Mammary epithelial cell (primary cell): Measurements from ENCODE around the gene RALGPS1.

Source experiments
- EZH2 ChIP-seq: IDR thresholded peaks from 2 replicates; pipeline ENCODE4 v1.6.1; 2012; ENCODE audit warnings: low read length, inconsistent platforms, borderline replicate concordance
- TF ChIP-seq, protein P1 (sequence below), 2 donors: IDR thresholded peaks in 1 of 2; conservative IDR thresholded peaks in 1 of 2; 2 replicates each; pipeline ENCODE4 v1.5.1; 2011 to 2012; ENCODE audit warnings: inconsistent platforms in 2 of 2, low read length in 2 of 2, mild to moderate bottlenecking in 2 of 2, control low read depth in 1 of 2, low read depth in 1 of 2; ENCODE audit not compliant: insufficient read depth in 1 of 2; ENCODE audit errors: extremely low read depth in 1 of 2

DNA sequence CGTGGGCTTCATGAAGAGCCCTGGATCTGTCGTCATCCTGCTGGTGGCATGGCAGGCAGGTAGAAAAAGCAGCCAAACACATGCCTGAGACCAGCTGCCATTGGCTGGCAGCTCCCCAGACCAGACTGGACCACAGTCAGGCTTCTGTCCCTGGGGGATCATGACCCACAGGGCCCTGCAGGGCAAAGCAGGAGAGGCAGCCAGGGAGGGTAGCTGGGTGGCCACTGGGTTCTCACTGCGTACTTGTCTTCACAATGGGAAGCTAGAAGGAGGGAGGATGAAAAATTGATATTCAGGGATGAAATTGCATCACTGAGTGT lies 282.2 kb downstream of the RALGPS1 start:
- TF ChIP-seq, protein P1, sequence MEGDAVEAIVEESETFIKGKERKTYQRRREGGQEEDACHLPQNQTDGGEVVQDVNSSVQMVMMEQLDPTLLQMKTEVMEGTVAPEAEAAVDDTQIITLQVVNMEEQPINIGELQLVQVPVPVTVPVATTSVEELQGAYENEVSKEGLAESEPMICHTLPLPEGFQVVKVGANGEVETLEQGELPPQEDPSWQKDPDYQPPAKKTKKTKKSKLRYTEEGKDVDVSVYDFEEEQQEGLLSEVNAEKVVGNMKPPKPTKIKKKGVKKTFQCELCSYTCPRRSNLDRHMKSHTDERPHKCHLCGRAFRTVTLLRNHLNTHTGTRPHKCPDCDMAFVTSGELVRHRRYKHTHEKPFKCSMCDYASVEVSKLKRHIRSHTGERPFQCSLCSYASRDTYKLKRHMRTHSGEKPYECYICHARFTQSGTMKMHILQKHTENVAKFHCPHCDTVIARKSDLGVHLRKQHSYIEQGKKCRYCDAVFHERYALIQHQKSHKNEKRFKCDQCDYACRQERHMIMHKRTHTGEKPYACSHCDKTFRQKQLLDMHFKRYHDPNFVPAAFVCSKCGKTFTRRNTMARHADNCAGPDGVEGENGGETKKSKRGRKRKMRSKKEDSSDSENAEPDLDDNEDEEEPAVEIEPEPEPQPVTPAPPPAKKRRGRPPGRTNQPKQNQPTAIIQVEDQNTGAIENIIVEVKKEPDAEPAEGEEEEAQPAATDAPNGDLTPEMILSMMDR (conservative IDR thresholded peaks at IDR 0.05 in 1 of 2, IDR thresholded peaks at IDR 0.05 in 1 of 2; ENCODE audit: extremely low read depth in 1 of 2, insufficient read depth in 1 of 2, low read depth in 1 of 2, low read length in 2 of 2), result no peak
- no peak for TF ChIP-seq EZH2
